NCI-H2196 treated with DMSO at 0.1 percent for 48 hours (cell line): ENCODE data around the gene ITPR1.
"Not testable (repeated sequence)": the region's sequence is repeated elsewhere in the genome, so short reads cannot be mapped to it uniquely, and the experiment has no call there.

Source experiments
- DNase-seq: peaks from one replicate; lab custom pipeline; 2025; ENCODE audit not compliant: unreplicated experiment; lab: John Stamatoyannopoulos, UW

ITPR1 gene

DNA sequence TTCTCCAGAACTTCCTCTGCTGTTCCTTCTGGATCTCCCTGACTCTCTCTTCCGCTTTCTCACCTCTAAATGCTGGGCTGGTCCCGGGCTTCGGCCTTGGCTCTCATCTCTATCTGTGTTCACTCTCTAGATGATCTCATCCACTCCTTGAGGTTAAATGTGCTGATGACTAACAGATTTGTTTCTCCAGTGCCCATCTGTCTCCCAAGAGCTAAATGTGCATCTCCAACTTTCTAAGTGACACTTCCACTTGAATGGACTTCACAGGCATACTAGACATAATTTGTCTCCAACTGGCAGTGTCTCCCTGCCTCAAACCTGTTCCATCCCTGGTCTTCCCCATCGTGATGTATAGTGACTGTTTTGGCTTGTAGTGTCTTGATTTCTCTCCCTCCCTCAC lies 95.3 kb downstream of the ITPR1 start:
- no peak for DNase-seq

DNA sequence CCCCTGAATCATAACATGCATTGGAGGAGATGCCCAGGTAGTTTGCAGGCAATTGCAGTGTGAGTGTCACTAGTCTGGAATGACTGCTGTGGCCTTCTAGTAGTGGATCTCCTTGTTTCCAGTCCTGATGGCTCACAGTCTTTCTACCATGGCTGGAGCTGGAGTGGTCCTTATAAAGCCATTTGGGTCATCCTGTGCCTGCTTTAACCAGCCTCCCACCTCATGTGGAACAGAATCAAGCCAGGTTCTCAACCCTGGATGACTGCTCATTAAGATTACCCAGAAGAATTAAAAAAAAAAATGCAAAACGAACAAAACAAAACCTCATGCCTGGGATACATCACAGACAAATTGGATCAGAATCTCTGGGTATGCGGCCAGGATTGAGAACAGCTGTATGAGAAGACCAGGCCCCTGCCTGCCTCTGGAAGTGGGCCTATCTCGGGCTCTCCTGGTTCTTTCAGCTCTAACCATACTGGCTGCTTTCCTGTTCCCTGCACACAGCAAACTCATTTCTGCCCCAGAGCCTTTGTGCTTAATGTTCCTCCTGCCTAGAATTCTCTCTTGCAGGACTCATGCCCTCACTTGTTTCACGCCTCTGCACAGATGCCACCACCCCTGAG lies 96.4 kb downstream of the ITPR1 start:
- no peak for DNase-seq

DNA sequence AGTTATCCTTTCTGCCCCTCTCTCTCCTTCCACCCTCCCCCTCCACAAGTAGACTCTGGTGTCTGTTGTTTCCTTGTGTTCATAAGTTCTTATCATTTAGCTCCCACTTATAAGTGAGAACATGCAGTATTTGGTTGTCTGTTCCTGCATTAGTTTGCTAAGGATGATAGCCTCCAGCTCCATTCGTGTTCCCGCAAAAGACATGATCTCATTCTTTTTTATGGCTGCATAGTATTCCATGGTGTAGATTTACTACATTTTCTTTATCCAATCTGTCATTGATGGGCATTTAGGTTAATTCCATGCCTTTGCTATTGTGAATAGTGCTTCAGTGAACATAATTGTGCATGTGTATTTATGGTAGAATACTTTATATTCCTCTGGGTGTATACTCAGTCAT lies 97.7 kb downstream of the ITPR1 start:
- DNase-seq: not testable (repeated sequence)

DNA sequence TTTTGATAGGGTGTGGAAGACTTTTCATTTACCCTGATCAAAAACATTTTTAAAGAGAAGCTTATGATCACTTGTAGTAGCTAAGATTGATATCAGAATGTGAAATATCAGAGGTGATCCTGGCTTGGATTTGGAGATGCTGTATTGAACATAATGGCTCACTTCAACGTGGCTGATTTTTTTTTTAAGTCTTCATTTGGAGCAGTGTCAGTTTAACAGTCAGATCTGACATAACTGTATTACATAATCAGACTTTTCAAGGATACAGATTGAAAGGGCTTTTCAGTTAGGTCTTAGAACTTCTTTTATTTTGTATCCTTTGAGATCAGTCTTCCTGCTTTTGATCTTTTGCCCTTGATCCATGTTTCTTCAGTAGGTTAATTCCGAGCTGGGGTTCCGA lies 98.5 kb downstream of the ITPR1 start:
- DNase-seq: no peak

DNA sequence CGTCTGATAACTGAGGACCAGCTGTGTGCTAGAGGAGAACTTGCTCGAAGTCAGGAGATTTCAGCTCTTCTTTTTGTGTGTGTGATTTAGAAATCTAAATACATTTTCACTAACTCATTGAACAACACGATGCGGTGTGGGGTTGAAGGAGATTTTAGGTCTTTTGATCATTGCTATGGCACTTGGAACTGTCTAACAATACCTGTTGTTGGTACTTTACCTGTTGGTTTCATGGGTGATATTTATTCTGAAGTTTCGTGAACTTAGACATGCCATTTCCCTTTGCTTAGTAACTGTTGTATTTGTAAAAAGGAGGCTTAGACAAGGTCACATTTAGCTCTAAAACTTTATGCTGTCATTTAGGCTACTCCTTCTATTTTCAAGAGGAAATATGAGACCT lies 99.9 kb downstream of the ITPR1 start:
- DNase-seq: no peak

DNA sequence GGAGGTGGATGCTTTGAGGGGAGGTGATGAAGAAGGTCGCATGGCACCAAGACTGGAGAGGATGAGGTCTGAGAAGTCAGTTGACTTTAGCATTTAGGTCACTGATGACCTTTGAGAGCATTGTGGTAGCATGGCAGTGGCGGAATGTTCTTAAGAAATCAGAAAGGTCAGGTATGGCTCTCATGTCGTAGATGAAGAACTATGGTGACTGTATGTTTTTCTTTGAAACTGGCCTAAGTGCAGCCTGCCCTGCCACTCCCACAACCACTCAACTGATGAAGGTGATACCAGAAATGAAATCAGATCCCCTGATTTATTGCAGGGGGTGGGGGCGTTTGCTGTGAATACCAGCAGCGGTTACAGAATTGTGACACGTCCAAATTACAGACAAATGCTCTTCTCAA lies 102.6 kb downstream of the ITPR1 start:
- DNase-seq: no peak

DNA sequence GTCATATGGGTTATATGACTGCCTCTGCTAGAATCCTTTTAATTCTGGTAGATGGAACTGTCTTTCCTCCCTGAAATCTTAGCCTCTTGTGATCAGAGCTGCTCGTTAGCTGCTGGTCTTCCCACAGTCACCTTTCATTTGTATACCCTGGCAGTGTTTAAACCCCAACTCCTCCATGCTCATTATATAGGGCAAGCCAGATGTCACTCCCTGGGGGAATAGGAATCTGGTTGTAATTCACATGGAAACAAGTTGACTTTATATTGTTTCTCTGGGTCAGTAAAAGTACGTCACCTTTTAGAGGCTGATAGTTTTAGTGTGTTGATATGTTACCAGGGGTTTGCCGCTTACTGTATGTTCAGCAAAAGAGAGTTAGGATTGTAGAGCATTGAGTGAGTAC lies 103.5 kb downstream of the ITPR1 start:
- DNase-seq: no peak

DNA sequence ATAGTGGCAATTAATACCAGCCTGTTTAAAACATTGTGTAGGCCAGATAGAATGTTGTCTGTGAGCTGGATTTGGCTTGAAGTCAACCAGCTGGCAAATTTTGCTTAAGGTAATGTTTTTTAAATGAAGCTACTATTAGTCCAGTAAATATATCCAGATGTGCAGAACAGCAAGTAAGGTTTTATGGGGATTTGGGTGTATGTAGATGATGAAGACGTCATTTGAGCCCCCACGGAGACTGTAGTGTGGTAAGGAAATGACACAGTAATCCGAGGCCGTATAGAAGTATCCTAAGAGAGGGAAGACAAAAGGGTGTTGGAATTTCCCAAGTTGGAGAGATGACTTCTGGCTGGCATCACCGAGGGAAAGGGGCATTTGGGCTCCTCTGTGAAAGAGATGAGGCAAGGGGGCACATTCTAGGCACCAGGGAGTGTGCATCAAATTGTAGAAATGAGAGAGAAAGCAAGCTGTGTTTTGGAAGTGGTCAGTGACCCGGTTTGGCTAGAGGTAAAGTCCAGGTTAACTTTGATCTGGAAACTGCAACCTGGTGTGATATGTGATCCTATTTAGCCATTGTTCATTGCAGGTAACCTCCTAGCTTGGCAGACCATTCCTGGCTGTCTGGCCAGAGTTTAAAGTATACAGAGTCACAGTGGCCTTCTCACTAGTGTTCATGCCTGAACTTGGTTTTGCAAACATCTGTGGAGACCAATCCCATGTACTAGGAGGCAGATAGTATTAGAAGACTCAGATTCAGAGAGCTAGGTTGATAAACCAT lies 104.2 kb downstream of the ITPR1 start:
- no peak for DNase-seq

DNA sequence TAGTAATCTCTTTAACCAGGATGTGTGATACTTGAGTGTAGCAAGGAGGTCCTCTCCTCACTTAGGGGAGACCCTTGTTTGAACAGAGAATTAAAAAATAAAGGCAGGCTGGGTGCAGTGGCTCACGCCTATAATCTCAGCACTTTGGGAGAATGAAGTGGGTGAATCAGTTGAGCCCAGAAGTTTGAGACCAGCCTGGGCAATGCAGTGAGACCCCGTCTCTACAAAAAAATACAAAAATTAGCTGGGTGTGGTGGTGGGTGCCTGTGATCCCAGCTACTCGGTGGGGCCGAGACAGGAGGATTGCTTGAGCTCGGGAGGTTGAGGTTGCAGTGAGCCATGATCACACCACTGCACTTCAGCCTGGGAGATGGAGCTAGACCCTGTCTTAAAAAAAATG lies 105.1 kb downstream of the ITPR1 start:
- not testable (repeated sequence) for DNase-seq

DNA sequence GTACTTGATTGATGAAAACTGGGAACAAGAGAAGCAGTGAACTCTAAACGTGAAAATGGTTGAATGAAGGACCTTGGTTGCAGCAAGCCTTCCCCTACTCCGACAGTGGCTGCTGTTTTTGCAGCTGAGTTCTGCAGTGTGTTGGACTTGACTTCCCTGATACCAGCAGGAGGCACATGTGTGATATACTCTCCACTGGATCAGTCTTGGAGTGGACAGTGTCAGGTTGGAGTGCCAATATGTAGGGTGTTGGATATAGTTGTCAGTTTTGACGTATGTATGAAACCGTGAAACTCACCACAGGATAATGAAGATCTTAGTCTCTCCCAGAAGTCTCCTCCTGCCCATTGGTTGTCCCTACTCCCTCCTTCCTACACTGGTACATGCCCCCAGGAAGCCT lies 106.5 kb downstream of the ITPR1 start:
- DNase-seq: no peak

DNA sequence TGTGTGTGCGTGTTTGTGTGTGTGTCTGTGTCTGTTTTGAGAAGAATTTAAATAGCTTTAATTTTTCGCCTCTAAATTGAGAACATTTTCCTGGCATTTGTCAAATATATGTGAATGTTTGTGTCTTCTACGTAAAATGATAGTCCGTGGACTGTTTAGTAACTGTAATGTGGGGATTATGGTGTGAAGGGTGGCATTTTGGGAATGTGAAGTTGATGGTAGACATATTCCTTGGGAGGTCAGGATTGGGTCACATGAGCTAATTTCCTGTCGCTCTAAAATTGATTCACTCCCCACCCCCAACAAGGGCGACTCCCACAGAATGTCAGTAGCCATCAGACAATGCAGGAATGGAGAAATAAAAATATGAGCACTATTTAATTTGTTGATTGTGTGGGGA lies 107.3 kb downstream of the ITPR1 start:
- DNase-seq: no peak

DNA sequence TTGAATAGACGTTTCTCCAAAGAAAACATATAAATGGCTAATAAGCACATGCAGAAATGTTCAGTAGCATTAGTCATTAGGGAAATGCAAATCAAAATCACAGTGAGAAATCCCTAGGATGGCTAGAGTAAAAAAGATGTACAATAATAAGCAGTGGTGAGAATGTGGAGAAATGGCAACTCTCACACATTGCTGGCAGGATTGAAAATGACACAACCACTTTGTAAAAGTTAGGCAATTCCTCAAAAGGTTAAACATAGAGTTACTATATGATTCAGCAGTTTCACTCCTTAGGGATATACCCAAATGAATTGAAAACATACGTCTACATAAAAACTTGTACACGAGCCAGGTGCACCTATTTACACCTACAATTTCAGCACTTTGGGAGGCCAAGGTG lies 108.7 kb downstream of the ITPR1 start:
- DNase-seq: no peak

DNA sequence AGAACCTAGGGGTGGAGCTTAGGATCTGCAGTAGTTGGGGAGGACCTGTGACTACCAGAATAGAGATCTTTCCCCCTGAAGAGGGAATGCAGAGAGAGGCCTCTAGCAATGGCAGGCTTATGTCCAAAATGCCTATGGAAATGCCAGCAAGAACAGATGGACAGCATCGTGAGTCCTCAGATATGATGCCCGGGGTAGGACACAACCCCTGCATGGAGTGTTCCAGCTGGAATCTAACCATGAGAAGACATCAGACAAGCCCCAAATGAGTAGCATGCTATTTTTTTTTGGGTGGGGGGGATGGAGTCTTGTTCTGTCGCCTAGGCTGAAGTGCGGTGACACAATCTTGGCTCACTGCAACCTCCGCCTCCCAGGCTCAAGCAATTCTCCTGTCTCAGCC lies 111.5 kb downstream of the ITPR1 start:
- DNase-seq: no peak

DNA sequence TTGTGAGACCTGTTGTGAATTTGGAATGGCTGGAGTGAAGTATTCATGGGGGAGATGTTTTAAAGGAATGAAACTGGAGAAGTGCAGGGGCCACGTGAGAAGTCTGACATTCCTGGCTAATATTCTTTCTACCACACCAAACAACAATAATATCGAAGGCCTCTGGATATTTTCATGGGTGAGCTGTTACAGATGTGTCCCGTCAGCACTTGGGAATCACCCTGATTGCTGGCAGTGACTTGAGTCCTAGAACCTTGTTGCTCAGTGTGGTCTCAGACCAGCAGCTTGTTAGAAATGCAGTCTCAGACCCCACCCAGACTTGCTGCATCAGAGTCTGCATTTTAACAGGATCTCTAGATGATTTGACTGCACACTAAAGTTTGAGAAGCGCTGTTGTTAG lies 113.8 kb downstream of the ITPR1 start:
- DNase-seq: no peak

DNA sequence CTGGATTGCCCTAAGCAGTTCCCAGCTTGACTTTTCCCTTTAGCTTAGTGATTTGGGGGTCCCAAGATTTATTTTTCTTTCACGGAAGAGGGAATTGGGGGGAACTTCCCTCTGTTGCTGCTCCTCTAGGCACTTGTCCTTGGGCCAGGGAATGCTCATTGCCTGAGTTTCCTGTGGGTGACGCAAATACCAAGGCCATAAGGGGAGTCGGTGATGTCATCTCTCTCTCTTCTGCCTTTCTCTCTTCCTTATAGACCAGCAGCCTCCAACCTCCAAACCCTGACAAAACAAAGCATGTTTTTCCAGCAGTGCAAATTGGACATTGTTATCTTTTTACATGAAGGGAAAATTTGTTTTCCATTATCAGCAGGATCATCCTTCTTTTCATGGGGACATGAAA lies 120.2 kb downstream of the ITPR1 start:
- no peak for DNase-seq

DNA sequence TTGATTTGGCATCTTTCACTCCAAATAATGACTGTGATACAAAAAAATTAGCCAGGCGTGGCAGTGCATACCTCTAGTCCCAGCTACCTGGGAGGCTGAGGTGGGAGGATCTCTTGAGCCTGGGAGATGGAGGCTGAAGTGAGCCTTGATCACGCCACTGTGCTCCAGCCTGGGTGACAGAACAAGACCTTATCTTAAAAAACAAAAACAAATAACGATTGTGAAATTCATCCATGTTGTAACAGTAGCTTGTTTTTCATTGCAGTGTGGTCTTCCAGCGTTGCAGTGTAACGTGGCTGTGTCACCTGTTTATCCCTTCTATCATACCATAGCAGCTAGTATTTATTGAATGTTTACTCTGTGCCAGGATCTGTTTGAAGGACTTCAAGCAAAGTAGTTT lies 120.9 kb downstream of the ITPR1 start:
- DNase-seq: no peak

DNA sequence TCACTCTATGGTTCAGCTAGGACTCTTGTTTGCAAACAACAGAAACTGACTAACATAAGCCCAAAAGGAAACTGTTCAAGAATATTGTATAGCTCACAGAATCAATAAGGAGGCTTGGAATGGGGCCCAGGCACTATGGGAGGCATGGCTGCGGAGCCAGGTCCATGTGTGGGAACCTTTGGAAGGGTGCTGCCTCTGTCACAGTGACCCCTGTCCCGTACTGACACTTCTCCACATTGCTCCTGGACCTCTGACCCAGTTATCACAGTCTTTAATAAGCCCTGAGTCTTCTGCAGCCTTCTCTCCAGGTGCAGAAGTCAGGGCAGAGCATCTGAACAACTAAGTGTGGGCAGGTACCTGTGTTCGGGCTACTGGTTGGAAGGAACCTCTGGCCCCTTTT lies 121.8 kb downstream of the ITPR1 start:
- DNase-seq: no peak

DNA sequence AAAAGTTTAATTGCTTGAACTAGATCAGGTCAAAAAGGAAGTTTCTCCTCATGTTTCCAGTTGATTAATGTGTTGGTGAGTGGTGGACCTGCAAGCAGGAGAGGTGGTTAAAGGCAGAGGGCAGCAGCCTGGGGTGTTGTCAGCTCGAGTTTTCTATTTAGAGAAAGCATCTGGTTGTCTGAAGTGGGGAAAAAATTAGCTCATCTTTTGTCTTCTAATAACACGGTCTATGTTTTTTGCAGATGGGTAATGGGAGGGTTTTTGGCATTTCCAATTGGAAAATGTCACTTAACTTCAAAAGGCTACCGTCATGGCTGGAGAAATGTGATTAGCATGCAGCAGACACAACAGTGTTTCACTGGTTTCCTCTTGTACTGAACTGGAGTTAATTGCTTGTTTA lies 122.6 kb downstream of the ITPR1 start:
- DNase-seq: no peak

DNA sequence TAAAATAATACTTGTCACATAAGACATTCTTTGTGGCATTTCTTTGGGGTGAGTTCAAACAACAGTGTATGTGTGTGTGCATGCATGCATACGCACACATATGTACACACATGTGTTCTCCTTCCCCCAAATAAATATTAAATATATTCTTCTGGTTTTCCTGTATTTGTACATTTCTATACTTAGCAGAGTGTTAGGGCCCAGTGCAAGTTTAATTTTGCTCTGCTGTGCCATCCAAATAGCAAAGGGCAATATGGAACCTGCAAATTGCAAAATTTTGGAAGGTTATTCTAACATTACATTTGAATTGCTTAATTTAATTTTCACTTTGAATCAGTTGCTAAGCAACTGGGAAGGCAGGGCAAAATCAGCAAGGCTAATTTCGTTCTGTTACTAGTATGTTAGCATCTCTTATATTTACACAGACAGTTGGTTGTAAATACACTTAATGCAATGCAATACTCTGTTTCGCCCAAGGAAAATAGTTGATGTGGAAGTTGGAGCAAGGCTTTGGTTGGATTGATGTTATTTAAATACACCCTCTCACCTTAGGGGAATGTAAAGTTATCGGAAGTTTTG lies 130.4 kb downstream of the ITPR1 start:
- DNase-seq: no peak

DNA sequence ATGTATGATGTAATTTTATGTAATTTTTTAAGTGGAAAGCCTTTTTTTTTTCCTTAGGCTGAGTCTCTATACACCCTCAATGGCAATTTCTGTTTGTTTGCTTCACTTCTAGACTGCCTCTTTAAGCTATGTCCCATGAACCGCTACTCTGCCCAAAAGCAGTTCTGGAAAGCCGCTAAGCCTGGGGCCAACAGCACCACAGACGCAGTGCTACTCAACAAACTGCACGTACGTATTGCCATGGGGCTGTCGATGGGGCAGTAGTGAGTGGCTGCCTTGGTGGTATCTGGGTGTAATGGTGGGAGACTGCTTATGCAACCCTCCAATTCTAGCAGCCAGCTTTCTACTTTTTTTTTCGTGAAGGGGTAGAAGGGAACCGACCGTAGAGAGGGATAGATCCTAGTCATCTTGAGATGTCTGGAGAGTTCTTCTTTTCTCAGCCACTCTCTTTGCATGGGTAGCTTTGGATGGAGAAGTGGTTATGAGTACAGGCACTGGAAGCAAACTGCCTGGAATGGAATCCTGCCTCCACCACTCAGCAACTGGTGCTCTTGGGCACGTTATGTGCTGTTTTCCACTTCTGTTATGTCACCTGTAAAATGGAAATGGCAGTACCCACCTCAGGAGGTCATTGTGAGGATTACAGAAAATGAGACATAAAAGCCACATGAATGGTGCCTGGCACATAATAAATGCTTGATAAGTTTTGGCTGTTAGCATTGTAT lies 134.7 kb downstream of the ITPR1 start:
- DNase-seq: no peak

DNA sequence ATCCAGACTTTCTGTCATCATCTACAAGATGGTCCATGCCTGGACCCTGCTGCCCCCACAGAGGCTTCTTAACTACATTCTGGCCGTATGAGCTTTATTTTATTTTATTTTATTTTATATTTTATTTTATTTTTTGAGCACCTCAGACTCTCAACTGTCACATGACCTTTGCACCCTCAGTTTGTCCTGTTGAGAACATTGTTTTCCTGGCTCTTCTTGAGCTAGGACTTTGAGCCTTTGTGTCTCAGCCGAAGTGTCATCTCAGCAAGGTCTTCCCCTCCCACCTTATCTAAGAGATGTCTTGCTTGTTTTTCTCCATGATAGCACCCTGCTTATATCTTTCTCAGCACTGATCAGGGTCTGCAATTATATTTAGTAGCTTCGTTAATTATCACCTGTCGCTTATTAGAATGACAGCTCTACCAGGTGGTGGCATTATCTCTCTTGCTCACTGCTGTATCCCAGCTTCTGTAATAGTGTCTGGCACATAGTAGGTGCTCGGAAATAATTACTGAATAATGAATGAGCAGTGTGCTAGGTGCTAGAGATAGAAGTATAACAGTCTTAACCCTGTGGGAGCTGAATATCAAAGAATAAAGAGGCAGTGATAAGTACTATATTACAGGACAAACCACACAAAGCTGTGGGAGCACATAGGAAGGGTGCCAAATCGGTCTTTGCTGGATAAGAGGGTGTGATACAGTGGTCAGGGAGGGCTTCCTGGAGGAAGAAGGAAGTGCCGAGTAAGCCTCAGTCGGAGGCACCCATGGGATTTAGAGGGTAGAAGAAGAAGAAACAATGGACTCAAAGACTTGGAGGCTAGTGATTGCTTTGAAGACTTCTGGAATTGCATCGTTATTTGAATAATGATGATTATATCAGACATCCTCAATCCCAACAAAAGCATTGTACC lies 136.2 kb downstream of the ITPR1 start:
- DNase-seq: no peak
